CD4-positive, alpha-beta T cell treated with Interleukin-15 for 4 hours (primary cell): ENCODE measurements around the gene RALGPS1.
"Not testable (repeated sequence)": the region's sequence is repeated elsewhere in the genome, so short reads cannot be mapped to it uniquely, and the experiment has no call there.

Source experiments
- DNase-seq: peaks from one replicate; pipeline ENCODE4 v3.0.0-alpha.2; 2020; ENCODE audit warnings: low spot score

The RALGPS1 gene

GRCh38 chr9:127137640-127138360 lies 223.2 kb downstream of the RALGPS1 start:
- DNase-seq, result no peak

GRCh38 chr9:127138444-127138843 lies 223.9 kb downstream of the RALGPS1 start:
- no peak for DNase-seq

GRCh38 chr9:127139071-127139731 lies 224.6 kb downstream of the RALGPS1 start:
- DNase-seq, result no peak

- DNase-seq, result no peak
Observed at GRCh38 chr9:127139775-127140174, 225.2 kb downstream of the RALGPS1 start.

- DNase-seq, result no peak
Observed at GRCh38 chr9:127140181-127140580, 225.6 kb downstream of the RALGPS1 start.

GRCh38 chr9:127140842-127141675 lies 226.5 kb downstream of the RALGPS1 start:
- no peak for DNase-seq

GRCh38 chr9:127142291-127142690 lies 227.7 kb downstream of the RALGPS1 start:
- no peak for DNase-seq

GRCh38 chr9:127142931-127143464 lies 228.4 kb downstream of the RALGPS1 start:
- no peak for DNase-seq

GRCh38 chr9:127143920-127144465 lies 229.4 kb downstream of the RALGPS1 start:
- no peak for DNase-seq

GRCh38 chr9:127144670-127145445 lies 230.3 kb downstream of the RALGPS1 start:
- no peak for DNase-seq

- DNase-seq, result not testable (repeated sequence)
Observed at GRCh38 chr9:127146841-127147240, 232.3 kb downstream of the RALGPS1 start.

GRCh38 chr9:127147251-127147650 lies 232.7 kb downstream of the RALGPS1 start:
- no peak for DNase-seq

GRCh38 chr9:127148014-127148413 lies 233.4 kb downstream of the RALGPS1 start:
- no peak for DNase-seq

GRCh38 chr9:127149010-127149409 lies 234.4 kb downstream of the RALGPS1 start:
- no peak for DNase-seq

- DNase-seq, result no peak
Observed at GRCh38 chr9:127149463-127150390, 235.1 kb downstream of the RALGPS1 start.

GRCh38 chr9:127153501-127153900 lies 238.9 kb downstream of the RALGPS1 start:
- DNase-seq, result no peak

- no peak for DNase-seq
Observed at GRCh38 chr9:127154003-127154389, 239.4 kb downstream of the RALGPS1 start.

GRCh38 chr9:127154390-127155191 lies 240.0 kb downstream of the RALGPS1 start:
- DNase-seq, result no peak

- DNase-seq, result no peak
Observed at GRCh38 chr9:127155314-127155960, 240.9 kb downstream of the RALGPS1 start.
